Measurements from ENCODE around the gene EME2. TPM values are rescaled to one million over a fixed set of nuclear protein-coding genes. Genes with fewer than 3 reads are reported as not detected.

The EME2 gene
- total RNA-seq, 2 experiments from 2014 or later, result 7.7 to 7.8 TPM

DNA sequence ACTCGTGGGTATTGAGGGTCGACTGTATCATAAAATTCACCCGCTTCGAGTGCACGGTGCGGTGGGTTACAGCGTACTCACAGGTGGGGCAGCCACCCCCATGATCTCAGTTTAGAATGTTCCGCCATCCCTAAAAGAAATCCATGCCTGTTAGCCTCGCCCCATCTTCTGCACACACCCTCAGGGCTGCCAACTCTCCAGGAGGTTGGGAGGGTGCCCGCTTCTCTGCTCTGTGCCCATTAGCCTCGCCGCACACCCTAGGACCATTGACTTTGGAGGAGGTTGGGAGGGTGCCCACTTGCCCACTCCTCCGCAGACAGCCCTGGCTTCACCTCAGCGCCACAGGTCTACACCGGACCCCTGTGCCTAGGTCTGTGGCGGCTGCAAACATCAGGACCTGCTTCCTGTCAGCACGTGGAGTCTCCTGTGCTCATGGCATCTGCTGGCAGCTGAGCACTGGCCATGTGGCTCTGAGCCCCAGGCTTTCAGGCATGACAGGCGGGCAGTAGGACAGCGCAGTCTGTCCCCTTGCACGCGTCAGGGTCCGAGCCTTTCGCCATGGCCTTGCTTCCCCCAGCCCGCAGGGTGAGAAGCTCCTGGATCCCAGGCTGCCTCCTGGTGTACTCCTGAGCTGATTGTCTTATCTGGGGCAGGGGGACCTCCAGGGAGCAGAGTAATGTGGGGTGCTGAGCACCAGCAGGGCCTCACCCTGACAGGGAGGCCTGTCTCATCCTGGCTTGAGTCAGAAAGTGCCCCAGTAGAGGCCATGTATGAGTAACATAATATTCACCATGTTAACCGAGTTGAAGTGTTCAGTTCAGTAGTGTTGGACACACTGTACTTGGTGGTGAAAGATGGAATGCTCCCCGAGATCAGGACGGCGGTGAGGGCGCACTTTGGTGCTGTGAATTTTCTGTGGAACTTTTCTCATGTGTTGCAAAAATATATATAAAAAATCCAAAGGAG, 23.2 kb upstream of the EME2 start:
- peaks cover 4% of the 10 kb centered on the region for H3K36me3 Mint-ChIP-seq (ENCODE audit: low read depth)
- H3K27me3 Mint-ChIP-seq (ENCODE audit: low read depth), result no peaks in the 10 kb centered on the region
- DNase-seq, result no peak
- CTCF ChIA-PET, result interaction anchor here (0.8 kb wide), 1 partner anchor 25 kb away, joined by 3 read pairs; no protein-coding TSS in a partner anchor
- H3K4me3 Mint-ChIP-seq, result no peak overlapping the region
- no peak overlapping the region for H3K27ac Mint-ChIP-seq
- no peaks in the 10 kb centered on the region for H3K9me3 Mint-ChIP-seq
- H3K4me1 Mint-ChIP-seq (ENCODE audit: low read depth), result no peaks in the 10 kb centered on the region
- intact Hi-C loops (cut with micrococcal nuclease), result no loop called here

DNA sequence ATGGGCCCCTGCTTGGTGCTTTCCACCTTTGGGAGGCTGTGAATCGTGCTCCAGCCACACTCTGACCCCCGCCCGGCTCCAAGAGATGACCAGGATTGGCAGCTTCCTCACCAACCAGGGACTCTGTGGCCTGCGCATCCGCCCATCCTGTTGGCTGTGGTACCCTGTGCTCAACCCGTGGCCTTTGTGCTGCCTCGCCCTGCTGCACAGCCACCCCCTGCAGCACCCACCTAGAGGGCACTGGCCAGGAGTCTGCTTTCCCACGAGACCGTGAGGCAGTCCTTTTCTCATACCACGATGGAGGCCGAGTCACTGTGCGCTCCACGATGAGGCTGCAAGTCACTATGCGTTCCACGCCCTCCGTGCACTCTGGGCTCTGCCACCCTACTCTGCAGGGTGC, 20.7 kb upstream of the EME2 start:
- CTCF ChIA-PET, result no interaction called here
- intact Hi-C loops (cut with micrococcal nuclease), result no loop called here
- DNase-seq, result no peak
- Mint-ChIP-seq H3K4me1 (ENCODE audit: low read depth) (peaks cover 3% of the 10 kb centered on the region), H3K27ac (no peak overlapping the region), H3K4me3 (no peak overlapping the region), H3K27me3 (ENCODE audit: low read depth) (no peaks in the 10 kb centered on the region), H3K36me3 (ENCODE audit: low read depth) (peaks cover 2% of the 10 kb centered on the region), H3K9me3 (no peaks in the 10 kb centered on the region)

DNA sequence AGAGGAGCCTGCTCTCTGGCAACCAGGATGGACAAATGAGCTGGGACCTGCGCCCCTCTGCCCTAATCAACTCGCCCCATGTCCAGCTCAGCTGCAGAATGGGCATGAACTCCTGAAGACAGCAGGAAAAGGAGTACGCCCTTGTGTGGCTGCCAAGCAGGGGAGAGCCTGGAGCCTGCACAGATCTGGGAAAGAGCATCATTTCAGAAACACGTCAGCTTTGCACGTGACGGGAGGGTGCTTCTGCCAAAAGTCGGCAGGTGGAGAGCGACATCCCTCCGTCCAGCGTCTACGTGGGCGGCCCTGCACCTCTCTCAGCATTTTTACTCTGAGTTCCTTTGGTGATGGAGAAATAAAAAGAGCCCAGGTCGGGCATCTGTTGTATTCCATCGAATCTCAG, 19.8 kb upstream of the EME2 start:
- H3K36me3 Mint-ChIP-seq (ENCODE audit: low read depth), result peaks cover 2% of the 10 kb centered on the region
- CTCF ChIA-PET, result interaction anchor here (0.6 kb wide), 1 partner anchor 22 kb away, joined by 3 read pairs; no protein-coding TSS in a partner anchor

DNA sequence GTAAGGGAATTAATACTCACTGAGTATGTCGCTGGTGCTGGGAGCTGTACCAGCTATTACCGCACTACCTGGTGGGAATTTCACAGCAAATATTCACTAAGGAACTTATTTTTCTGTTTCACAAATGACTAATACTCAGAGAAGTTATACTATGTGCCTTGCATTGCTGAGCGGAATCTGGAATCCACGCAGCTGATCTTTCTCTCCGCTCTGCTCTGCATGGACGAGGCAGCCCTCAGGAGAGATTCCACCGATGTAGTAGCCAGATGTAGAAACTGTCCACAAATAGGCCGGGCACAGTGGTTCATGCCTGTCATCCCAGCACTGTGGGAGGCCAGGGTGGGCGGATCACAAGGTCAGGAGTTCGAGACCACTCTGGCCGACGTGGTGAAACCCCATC, 18.4 kb upstream of the EME2 start:
- CTCF ChIA-PET, result no interaction called here
- no peaks in the 10 kb centered on the region for H3K9me3 Mint-ChIP-seq
- no peak overlapping the region for H3K27ac Mint-ChIP-seq
- intact Hi-C loops (cut with micrococcal nuclease), result no loop called here
- peaks cover 10% of the 10 kb centered on the region for H3K4me1 Mint-ChIP-seq (ENCODE audit: low read depth)
- H3K27me3 Mint-ChIP-seq (ENCODE audit: low read depth), result no peaks in the 10 kb centered on the region
- no peak overlapping the region for H3K4me3 Mint-ChIP-seq
- no peak for DNase-seq
- H3K36me3 Mint-ChIP-seq (ENCODE audit: low read depth), result peaks cover 2% of the 10 kb centered on the region

More for the DNA sequence above, 19.8 kb upstream of the EME2 start:
- Mint-ChIP-seq H3K27me3 (ENCODE audit: low read depth) (no peaks in the 10 kb centered on the region), H3K27ac (no peak overlapping the region), H3K4me3 (no peak overlapping the region), H3K4me1 (ENCODE audit: low read depth) (peaks cover 10% of the 10 kb centered on the region), H3K9me3 (no peaks in the 10 kb centered on the region)
- intact Hi-C loops (cut with micrococcal nuclease), result no loop called here
- DNase-seq, result no peak

DNA sequence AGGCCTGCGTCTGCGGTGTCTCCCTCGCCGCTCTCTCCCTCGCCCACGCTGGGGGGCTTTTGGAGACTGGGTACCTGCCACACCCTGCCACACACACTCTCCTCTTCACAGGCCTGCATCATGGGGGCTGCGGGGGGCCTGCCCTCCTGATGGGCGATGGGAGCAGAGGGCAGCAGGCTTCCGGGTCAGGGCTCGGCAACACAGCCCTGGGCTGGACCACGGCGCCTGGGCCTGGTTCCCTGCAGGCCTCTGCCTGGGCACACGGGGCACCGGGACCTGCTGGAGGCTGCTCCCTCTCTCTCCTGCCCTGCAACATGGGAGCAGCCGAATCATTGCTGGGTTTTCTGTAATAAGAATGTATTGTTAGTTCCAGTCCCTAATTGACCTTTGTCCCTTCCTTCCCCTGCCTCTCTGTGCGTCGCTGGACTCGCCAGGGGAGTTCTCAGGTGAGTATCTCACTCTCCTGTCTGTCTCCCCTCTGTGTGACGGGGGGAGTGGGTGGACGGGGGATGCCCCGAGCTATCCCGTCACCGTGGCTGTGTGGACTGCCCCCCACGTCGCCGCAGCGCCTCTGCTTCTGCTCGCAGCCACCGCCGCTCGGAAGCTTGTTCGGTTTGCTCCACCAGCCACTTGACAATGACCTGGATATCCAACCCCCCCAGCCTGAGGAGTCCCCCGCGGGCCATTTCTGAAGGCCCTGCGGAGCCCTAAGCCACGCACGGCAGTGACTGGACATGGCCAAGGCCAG, 14.7 kb upstream of the EME2 start:
- Mint-ChIP-seq H3K36me3 (ENCODE audit: low read depth) (peaks cover 3% of the 10 kb centered on the region), H3K27me3 (ENCODE audit: low read depth) (no peaks in the 10 kb centered on the region), H3K4me3 (no peak overlapping the region), H3K4me1 (ENCODE audit: low read depth) (peaks cover 10% of the 10 kb centered on the region), H3K27ac (no peak overlapping the region), H3K9me3 (no peaks in the 10 kb centered on the region)
- DNase-seq, result no peak
- CTCF ChIA-PET, result no interaction called here
- intact Hi-C loops (cut with micrococcal nuclease), result no loop called here

DNA sequence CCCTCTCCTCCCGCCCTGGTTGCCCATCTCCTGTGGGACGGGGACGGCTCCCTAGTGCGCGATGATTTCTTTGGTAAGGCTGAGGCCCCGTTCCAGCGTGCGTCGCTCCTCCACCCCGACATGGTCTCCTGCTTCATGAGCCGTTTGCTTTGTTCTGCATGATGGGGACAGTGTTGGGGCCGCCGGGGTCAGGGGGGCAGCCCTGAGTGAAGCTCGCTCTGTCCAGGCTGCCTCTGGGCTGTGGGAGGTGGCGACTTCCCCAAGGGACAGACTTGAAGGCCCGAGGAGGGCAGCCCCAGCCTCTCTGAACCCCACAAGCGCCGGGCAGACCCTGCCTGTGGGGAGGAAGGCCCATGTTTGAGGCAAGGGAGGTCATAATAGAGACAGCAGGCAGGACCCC, 13.7 kb upstream of the EME2 start:
- peaks cover 10% of the 10 kb centered on the region for H3K4me1 Mint-ChIP-seq (ENCODE audit: low read depth)
- CTCF ChIA-PET, result no interaction called here
- no peak overlapping the region for H3K4me3 Mint-ChIP-seq
- no peak overlapping the region for H3K27ac Mint-ChIP-seq
- no peaks in the 10 kb centered on the region for H3K27me3 Mint-ChIP-seq (ENCODE audit: low read depth)
- H3K9me3 Mint-ChIP-seq, result no peaks in the 10 kb centered on the region
- intact Hi-C loops (cut with micrococcal nuclease), result no loop called here
- H3K36me3 Mint-ChIP-seq (ENCODE audit: low read depth), result peaks cover 3% of the 10 kb centered on the region
- no peak for DNase-seq

DNA sequence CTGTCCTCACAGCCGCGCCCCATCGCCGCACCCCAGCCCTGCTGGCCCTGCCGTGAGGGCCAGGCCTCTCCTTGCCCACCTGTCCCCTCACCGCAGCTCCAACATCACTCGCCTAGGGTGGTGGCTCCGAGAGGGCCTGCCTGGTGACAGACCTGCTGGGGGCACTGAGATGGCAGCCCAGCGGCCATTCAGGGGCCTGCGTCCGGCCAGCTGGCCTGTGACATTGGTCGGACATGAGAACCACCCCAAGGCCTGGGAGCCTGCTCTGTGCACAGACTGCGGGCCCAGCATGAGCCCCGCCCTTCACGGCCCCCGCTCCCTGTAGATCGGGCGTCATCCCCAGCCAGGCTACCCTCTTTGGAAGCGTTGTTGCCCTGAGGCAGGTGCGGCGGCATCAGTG, 13.1 kb upstream of the EME2 start:
- DNase-seq, result no peak
- CTCF ChIA-PET, result no interaction called here
- peaks cover 10% of the 10 kb centered on the region for H3K4me1 Mint-ChIP-seq (ENCODE audit: low read depth)
- intact Hi-C loops (cut with micrococcal nuclease), result no loop called here
- no peak overlapping the region for H3K4me3 Mint-ChIP-seq
- H3K9me3 Mint-ChIP-seq, result no peaks in the 10 kb centered on the region
- H3K27ac Mint-ChIP-seq, result no peak overlapping the region
- H3K27me3 Mint-ChIP-seq (ENCODE audit: low read depth), result no peaks in the 10 kb centered on the region
- H3K36me3 Mint-ChIP-seq (ENCODE audit: low read depth), result peaks cover 3% of the 10 kb centered on the region

DNA sequence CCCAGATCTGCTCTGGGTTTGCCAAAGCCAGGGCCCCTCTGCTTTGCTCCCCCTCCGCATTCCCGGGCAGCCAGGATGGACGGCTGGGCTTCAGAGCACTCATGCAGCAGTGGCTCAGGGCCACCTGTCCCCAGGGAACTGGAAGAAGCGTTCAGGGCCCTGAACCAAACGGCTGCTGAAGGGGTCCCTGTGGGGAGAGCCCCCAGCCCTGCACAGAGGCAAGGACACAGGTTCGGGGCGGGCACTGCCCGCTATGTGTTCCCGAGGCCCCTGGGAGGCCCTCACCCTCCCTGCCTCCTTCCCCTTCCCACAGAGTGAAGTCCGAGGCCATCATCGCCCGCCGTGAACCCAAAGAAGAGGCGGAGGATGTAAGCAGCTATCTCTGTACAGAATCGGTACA, 11.7 kb upstream of the EME2 start:
- Mint-ChIP-seq H3K27me3 (ENCODE audit: low read depth) (no peaks in the 10 kb centered on the region), H3K9me3 (no peaks in the 10 kb centered on the region), H3K4me3 (no peak overlapping the region), H3K27ac (no peak overlapping the region), H3K36me3 (ENCODE audit: low read depth) (peaks cover 3% of the 10 kb centered on the region), H3K4me1 (ENCODE audit: low read depth) (peaks cover 10% of the 10 kb centered on the region)
- intact Hi-C loops (cut with micrococcal nuclease), result no loop called here
- DNase-seq, result no peak
- CTCF ChIA-PET, result no interaction called here

DNA sequence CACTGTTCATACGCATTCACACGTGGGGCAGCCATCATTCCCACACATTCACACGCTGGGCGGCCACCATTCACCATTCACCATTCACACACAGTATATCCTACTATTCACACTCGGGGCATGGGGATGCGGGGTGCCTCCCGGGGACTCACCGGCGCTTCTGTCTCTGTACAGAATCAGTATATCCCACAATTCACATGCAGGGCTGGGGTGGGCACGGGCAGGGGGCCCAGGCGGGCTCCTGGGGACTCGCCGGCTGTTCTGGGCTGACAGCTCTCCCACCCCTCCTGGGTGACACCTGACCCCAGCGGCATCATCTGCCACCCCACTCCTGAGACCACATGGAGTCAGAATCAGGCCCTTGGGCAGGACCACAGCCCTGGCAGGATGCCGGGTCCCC, 10.9 kb upstream of the EME2 start:
- Mint-ChIP-seq H3K36me3 (ENCODE audit: low read depth) (peaks cover 3% of the 10 kb centered on the region), H3K9me3 (no peaks in the 10 kb centered on the region), H3K4me3 (no peak overlapping the region), H3K27me3 (ENCODE audit: low read depth) (no peaks in the 10 kb centered on the region), H3K27ac (no peak overlapping the region), H3K4me1 (ENCODE audit: low read depth) (peaks cover 8% of the 10 kb centered on the region)
- DNase-seq, result no peak
- intact Hi-C loops (cut with micrococcal nuclease), result no loop called here
- CTCF ChIA-PET, result no interaction called here

DNA sequence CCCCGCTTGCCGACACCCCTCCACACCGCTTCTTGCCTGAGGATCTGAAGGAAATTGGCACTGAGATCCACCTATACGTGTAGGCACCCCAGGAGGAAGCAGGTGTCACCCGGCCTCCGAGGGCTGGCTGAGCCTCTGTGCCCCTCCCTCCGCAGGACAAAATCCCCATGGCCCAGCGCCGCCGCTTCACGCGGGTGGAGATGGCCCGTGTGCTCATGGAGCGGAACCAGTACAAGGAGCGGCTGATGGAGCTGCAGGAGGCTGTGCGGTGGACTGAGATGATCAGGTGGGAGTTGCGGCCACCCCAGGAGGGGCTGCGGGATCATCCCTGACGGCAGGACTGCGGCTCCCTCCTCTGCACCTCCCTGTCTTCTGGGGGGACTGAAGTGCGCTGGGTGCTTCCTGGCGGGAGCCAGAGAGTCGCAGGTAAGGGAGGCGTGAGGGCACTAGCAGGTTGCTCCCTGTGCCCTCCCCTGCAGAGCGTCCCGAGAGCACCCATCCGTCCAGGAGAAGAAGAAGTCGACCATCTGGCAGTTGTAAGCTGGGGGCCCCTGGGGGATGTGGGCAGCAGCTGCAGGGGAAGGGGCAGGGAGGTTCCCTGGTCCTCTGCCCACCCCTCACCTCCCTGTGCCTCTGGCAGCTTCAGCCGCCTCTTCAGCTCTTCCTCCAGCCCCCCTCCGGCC, 10.3 kb upstream of the EME2 start:
- peaks cover 3% of the 10 kb centered on the region for H3K4me1 Mint-ChIP-seq (ENCODE audit: low read depth)
- no peak for DNase-seq
- intact Hi-C loops (cut with micrococcal nuclease), result no loop called here
- H3K36me3 Mint-ChIP-seq (ENCODE audit: low read depth), result peaks cover 3% of the 10 kb centered on the region
- H3K27ac Mint-ChIP-seq, result no peak overlapping the region
- H3K27me3 Mint-ChIP-seq (ENCODE audit: low read depth), result no peaks in the 10 kb centered on the region
- no peak overlapping the region for H3K4me3 Mint-ChIP-seq
- CTCF ChIA-PET, result no interaction called here
- no peaks in the 10 kb centered on the region for H3K9me3 Mint-ChIP-seq

DNA sequence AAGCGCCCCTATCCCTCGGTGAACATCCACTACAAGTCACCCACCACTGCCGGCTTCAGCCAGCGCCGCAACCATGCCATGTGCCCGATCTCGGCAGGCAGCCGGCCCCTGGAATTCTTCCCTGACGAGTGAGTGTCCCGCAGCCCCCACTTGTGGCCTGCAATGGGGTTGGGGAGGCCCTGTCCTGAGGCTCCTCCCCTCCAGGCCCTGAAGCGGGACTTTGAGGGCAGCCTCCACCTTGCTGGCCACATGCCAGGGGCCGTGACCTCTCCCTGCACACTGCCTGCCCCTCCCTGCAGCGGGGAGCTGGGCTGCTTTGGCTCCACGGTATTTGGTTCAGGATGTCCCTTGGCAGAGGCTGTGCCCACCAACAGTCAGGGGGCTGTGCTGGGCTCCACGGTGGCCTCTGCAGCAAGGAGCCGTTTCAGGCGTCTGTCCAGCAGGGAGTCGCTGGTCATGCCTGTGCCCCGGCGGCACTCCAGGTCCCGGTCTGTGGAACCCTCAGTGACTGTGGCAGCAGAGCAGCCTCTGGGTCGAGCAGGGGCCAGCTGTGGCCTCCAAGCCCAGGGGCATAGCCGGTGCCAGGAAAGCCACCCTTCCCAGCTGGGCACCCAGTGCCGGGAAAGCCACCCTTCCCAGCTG, 9.6 kb upstream of the EME2 start:
- Mint-ChIP-seq H3K36me3 (ENCODE audit: low read depth) (peaks cover 4% of the 10 kb centered on the region), H3K9me3 (no peaks in the 10 kb centered on the region), H3K4me1 (ENCODE audit: low read depth) (no peaks in the 10 kb centered on the region), H3K27ac (no peak overlapping the region), H3K4me3 (no peak overlapping the region), H3K27me3 (ENCODE audit: low read depth) (no peaks in the 10 kb centered on the region)
- no peak for DNase-seq
- intact Hi-C loops (cut with micrococcal nuclease), result no loop called here
- CTCF ChIA-PET, result no interaction called here
